Testis (tissue), 2 donors: Measurements from ENCODE around the gene TIA1.

Source experiments
- POLR2A ChIP-seq: fragments of 450-650 bp; IDR thresholded peaks from one replicate; pipeline ENCODE4 v1.6.1; 2017; ENCODE audit warnings: antibody characterized with exemption, mild to moderate bottlenecking, moderate library complexity
- TF ChIP-seq, protein P1 (sequence below), 3 experiments: fragments of 450-650 bp in 2 of 3; fragments of 200-600 bp in 1 of 3; sonication (generic) in 1 of 3; IDR thresholded peaks; one replicate each; pipeline ENCODE4 v1.5.1; 2016 to 2019; ENCODE audit warnings: antibody characterized with exemption in 3 of 3, mild to moderate bottlenecking in 2 of 3, moderate library complexity in 1 of 3

DNA sequence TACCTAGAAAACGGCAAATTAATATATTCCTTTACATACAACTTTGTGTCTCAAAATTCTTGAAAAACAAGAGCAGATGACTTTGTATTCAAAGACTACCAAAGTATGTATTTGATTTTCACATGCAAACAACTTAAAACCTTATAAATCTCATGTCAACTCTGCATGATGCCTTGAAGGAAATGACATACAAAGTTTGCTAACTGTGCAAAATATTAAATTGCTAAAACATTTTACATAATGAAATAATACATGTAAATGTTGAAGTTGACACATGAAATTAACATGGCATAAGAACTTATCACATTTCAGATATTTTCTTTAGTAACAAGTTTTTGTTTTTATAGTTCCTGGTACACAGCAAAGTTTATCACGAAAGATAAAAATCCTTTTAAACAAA lies 36.8 kb downstream of the TIA1 start:
- TF ChIP-seq, protein P1, sequence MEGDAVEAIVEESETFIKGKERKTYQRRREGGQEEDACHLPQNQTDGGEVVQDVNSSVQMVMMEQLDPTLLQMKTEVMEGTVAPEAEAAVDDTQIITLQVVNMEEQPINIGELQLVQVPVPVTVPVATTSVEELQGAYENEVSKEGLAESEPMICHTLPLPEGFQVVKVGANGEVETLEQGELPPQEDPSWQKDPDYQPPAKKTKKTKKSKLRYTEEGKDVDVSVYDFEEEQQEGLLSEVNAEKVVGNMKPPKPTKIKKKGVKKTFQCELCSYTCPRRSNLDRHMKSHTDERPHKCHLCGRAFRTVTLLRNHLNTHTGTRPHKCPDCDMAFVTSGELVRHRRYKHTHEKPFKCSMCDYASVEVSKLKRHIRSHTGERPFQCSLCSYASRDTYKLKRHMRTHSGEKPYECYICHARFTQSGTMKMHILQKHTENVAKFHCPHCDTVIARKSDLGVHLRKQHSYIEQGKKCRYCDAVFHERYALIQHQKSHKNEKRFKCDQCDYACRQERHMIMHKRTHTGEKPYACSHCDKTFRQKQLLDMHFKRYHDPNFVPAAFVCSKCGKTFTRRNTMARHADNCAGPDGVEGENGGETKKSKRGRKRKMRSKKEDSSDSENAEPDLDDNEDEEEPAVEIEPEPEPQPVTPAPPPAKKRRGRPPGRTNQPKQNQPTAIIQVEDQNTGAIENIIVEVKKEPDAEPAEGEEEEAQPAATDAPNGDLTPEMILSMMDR (IDR thresholded peaks at IDR 0.05): no peak
- no peak for TF ChIP-seq POLR2A
